ENCODE results near the gene CD247. TPM values are rescaled to one million over a fixed set of nuclear protein-coding genes. Genes with fewer than 3 reads are reported as not detected.

Gene CD247
- total RNA-seq, 1 donor from 2014 or later, result not detected

DNA sequence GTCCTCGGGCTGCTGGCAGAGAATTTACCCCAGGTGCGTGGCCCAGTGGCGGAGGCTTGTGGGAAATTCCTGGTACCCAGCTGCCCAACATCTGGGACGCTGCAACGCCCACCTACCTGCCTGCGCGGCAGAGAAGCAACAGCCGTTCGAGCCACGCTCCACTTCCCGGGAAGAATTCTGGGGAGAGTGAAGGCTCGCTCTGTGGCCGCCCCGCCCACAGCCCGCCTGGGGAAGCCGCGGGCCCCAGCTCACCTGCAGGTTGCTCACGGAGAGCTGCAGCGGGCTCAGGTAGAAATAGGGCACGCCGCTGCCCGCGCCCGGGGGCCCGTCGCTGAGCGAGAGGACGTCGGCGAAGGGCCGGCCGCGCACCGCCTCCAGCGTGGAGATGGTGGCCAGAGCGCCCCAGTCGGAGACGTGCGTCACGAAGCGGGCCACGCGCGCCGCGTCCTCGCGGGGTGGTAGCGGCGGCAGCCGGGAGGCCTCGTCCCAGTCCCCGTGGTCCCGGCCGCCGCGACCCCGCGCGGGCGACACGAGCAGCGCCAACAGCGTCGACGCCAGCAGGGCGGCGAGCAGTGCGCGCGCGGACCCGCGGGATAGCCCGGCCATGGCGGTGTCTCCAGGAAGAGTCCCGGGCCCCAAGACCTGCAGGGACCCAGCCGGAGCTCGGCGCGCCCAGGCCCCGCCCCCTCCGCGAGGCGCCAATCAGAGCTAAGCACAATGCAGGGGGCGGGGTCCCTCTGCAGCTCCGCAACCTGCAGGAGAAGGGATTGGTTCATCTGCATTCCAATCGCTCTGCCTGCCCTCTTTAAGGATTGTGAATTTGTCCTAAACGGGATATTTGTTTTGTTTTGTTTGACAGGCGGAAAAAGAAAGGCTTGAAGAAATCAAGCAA is 35.1 kb upstream of the CD247 start, which contains the start of gene CREG1:
TSS of gene CREG1 (minus strand) at position 627 of the 892 bp plus-strand sequence.
- peak; percentile 68 for DNase-seq (ENCODE audit: low read depth)
- Histone ChIP-seq H3K27me3 (ENCODE audit: control insufficient read depth, insufficient read depth, low read length) (no peaks in the 10 kb centered on the region), H3K36me3 (ENCODE audit: control insufficient read depth, insufficient read depth, low read length) (no peaks in the 10 kb centered on the region), H3K4me3 (ENCODE audit: low read depth, low read length) (peak within 1 kb of the TSS; percentile 61)
- TF ChIP-seq, protein P1, sequence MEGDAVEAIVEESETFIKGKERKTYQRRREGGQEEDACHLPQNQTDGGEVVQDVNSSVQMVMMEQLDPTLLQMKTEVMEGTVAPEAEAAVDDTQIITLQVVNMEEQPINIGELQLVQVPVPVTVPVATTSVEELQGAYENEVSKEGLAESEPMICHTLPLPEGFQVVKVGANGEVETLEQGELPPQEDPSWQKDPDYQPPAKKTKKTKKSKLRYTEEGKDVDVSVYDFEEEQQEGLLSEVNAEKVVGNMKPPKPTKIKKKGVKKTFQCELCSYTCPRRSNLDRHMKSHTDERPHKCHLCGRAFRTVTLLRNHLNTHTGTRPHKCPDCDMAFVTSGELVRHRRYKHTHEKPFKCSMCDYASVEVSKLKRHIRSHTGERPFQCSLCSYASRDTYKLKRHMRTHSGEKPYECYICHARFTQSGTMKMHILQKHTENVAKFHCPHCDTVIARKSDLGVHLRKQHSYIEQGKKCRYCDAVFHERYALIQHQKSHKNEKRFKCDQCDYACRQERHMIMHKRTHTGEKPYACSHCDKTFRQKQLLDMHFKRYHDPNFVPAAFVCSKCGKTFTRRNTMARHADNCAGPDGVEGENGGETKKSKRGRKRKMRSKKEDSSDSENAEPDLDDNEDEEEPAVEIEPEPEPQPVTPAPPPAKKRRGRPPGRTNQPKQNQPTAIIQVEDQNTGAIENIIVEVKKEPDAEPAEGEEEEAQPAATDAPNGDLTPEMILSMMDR (IDR thresholded peaks at IDR 0.05; ENCODE audit: insufficient read depth, low read length, poor library complexity, severe bottlenecking), result no peak

DNA sequence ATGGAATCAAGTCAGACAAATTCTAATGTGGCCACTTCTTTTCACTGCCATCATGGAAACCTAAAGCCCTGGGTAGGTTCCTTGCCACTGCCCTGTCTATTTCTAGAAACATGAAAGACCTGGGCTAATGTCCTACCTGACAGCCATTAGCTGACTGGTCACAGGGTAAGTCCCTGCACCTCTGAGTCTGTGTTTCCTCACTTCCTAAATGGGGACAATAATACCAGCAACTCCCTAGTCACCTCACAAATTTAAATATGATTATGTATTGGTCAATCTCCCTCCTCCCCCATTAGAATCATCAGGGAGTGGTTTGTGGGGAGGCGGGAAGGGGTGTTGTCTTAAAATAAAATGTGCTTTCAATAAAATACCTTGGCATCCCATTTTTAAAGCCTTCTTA is 33.0 kb upstream of the CD247 start:
- H3K27me3 ChIP-seq (ENCODE audit: control insufficient read depth, insufficient read depth, low read length), result no peaks in the 10 kb centered on the region
- TF ChIP-seq, protein P1 (IDR thresholded peaks at IDR 0.05; ENCODE audit: insufficient read depth, low read length, poor library complexity, severe bottlenecking), result no peak
- H3K36me3 ChIP-seq (ENCODE audit: control insufficient read depth, insufficient read depth, low read length), result no peaks in the 10 kb centered on the region
- no peak overlapping the region for H3K4me3 ChIP-seq (ENCODE audit: low read depth, low read length)
- no peak for DNase-seq (ENCODE audit: low read depth)

DNA sequence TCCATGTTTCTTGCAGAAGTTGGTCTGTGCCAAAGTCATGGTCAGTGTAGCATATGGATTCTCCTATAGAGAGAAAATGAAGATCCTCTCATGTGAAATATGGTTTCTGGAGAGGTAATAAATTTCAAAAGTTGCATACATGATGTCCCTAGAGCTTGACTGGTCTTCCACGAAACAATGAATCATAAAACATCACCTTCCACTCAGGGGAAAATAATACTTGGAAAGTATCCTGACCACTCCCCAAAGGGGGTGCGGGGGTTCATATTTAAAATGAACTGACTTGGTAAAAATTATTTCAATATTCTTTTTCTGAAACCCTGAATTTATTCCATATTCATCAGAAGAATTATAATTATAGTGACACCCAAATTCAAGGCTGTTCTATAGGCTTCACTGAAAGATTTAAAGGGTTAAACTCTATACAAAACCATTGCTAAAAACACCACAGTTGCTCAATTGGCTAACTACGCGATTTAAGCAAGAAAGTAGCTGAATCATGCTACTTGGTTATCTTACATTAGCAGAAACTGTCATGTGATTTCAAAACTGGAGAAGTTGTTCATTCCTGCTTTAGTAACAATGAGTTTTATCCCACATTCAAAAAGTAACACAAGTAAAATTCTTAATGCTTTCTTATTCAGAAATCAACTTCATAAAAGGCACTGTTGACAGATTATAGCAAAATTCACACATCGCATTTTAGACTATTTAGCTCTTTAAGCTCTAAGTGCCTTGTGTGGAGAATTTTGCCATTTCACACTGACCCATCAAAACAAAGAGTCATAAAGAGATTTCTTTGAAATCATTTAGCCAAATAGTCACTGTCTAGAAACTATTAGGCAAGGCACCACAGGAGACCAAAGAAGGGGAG is 30.0 kb upstream of the CD247 start:
- TF ChIP-seq, protein P1 (IDR thresholded peaks at IDR 0.05; ENCODE audit: insufficient read depth, low read length, poor library complexity, severe bottlenecking), result no peak
- H3K36me3 ChIP-seq (ENCODE audit: control insufficient read depth, insufficient read depth, low read length), result no peaks in the 10 kb centered on the region
- H3K4me3 ChIP-seq (ENCODE audit: low read depth, low read length), result no peak overlapping the region
- no peak for DNase-seq (ENCODE audit: low read depth)
- H3K27me3 ChIP-seq (ENCODE audit: control insufficient read depth, insufficient read depth, low read length), result no peaks in the 10 kb centered on the region

DNA sequence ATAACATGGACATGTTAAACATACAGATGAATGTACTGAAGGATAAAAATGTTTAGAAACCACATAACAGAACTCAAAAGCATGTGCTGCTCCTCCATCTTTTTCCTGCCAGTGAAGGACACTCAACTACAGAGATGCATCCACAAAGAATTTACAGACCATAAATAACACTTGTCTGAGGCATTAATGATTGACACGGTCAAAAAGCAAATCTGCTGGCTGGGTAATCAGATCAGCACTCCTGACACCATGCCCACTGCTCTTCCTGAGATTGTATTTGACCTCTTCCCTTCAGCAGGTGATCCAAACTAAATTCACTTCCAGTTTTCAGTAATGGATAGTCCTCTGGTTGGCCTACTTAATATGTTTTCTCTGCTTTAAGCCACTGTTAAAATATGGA is 28.6 kb upstream of the CD247 start:
- Histone ChIP-seq H3K27me3 (ENCODE audit: control insufficient read depth, insufficient read depth, low read length) (no peaks in the 10 kb centered on the region), H3K4me3 (ENCODE audit: low read depth, low read length) (no peak overlapping the region), H3K36me3 (ENCODE audit: control insufficient read depth, insufficient read depth, low read length) (no peaks in the 10 kb centered on the region)
- TF ChIP-seq, protein P1 (IDR thresholded peaks at IDR 0.05; ENCODE audit: insufficient read depth, low read length, poor library complexity, severe bottlenecking), result no peak
- DNase-seq (ENCODE audit: low read depth), result no peak

DNA sequence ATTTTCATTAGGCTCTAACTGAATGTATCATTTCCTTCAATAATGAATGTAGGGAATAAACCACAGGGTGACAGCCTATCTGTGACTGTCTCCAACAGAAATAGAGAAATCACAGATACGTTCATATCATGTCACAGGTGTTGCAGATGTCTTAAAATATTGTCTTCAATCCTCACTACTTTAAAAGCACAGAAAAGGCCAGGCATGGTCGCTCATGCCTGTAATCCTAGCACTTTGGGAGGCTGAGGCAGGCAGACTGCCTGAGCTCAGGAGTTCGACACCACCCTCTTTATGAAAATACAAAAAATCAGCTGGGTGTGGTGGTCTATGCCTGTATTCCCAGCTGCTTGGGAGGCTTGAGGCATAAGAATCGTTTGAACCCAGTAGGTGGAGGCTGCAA is 27.0 kb upstream of the CD247 start:
- H3K36me3 ChIP-seq (ENCODE audit: control insufficient read depth, insufficient read depth, low read length), result no peaks in the 10 kb centered on the region

More for the DNA sequence above, 27.0 kb upstream of the CD247 start:
- no peak for DNase-seq (ENCODE audit: low read depth)
- Histone ChIP-seq H3K27me3 (ENCODE audit: control insufficient read depth, insufficient read depth, low read length) (no peaks in the 10 kb centered on the region), H3K4me3 (ENCODE audit: low read depth, low read length) (no peak overlapping the region)
- TF ChIP-seq, protein P1 (IDR thresholded peaks at IDR 0.05; ENCODE audit: insufficient read depth, low read length, poor library complexity, severe bottlenecking), result no peak

All from kidney epithelial cell (primary cell).